K562 (cell line): ENCODE results near the gene FLOT2. TPM values are rescaled to one million over a fixed set of nuclear protein-coding genes. Genes with fewer than 3 reads are reported as not detected.

Experiments used
- ATAC-seq: fragments of 200-7000 bp; cut with Tn5 transposase; 3 replicates; pipeline ENCODE4 v1.9.1; 2020; ENCODE audit warnings: moderate library complexity
- BruUV-seq: library from RNA; stranded (reverse); fragments of 400-500 nt; replicated peaks from 2 replicates; lab custom pipeline; 2021; lab: Mats Ljungman, UMichigan
- CTCF ChIA-PET: fragments of 300-600 bp; formaldehyde crosslinking; extraction: SDS; loops from one replicate; lab custom pipeline; 2021; ENCODE audit warnings: low intra/inter-chr PET ratio; lab: Yijun Ruan, JAX
- POLR2A ChIA-PET: fragments of 300-600, 350-650 bp; sonication (Branson Sonifier 250); formaldehyde crosslinking; extraction: SDS; loops from one replicate; lab custom pipeline; 2021; ENCODE audit warnings: antibody characterized with exemption, inconsistent platforms; lab: Yijun Ruan, JAX
- DNase-seq, 4 experiments: peaks; one replicate each; pipeline versions ENCODE4 v3.0.0 to v3.0.0-alpha.2; 2011 to 2018; ENCODE audit warnings: low spot score in 3 of 4, mixed read lengths in 3 of 4; ENCODE audit errors: extremely low read depth in 1 of 4
- FAIRE-seq: peaks from 2 replicates; lab custom pipeline; 2011; peaks lifted over from hg19 to GRCh38; lab: Jason Lieb, UNC
- H2AFZ ChIP-seq: 2 replicates; pipeline ENCODE4 v1.6.0; 2011; ENCODE audit warnings: low read depth, low read length, control low read depth, inconsistent platforms
- H3K27ac ChIP-seq: fragments of 200-600 bp; 3 replicates; pipeline ENCODE4 v1.8.0; 2011; ENCODE audit warnings: low read depth, mild to moderate bottlenecking, control low read depth, inconsistent platforms, low read length, moderate library complexity, mixed read lengths; ENCODE audit errors: extremely low read depth
- H3K27me3 ChIP-seq, 2 experiments: fragments of 300-600 bp in 1 of 2; 2 replicates in 1 of 2; 3 replicates in 1 of 2; pipeline versions ENCODE4 v1.6.0 to v1.8.0; 2011; ENCODE audit warnings: inconsistent platforms in 2 of 2, low read length in 2 of 2, mild to moderate bottlenecking in 1 of 2, mixed read lengths in 1 of 2, moderate library complexity in 1 of 2; ENCODE audit not compliant: control insufficient read depth in 2 of 2, insufficient read depth in 2 of 2
- H3K36me3 ChIP-seq: fragments of 300-600 bp; 3 replicates; pipeline ENCODE4 v1.8.0; 2011; ENCODE audit warnings: mild to moderate bottlenecking, low read length, inconsistent platforms; ENCODE audit not compliant: control insufficient read depth, insufficient read depth
- H3K4me1 ChIP-seq, 2 experiments: fragments of 200-600 bp in 1 of 2; replicated peaks in 1 of 2; 2 replicates in 1 of 2; 3 replicates in 1 of 2; pipeline versions ENCODE4 v1.5.1 to v1.8.0; 2011; ENCODE audit warnings: inconsistent platforms in 2 of 2, low read length in 2 of 2, mild to moderate bottlenecking in 1 of 2, mixed read lengths in 1 of 2, moderate library complexity in 1 of 2; ENCODE audit not compliant: control insufficient read depth in 2 of 2, insufficient read depth in 2 of 2
- H3K4me2 ChIP-seq: 2 replicates; pipeline ENCODE4 v1.6.1; 2011; ENCODE audit warnings: low read length, control low read depth, inconsistent platforms, mixed read lengths; ENCODE audit not compliant: insufficient read depth
- H3K4me3 ChIP-seq: fragments of 200-600 bp; sonication (generic), shearing (Covaris generic); 2 replicates; pipeline ENCODE4 v1.5.1; 2016; ENCODE audit warnings: control low read depth, inconsistent platforms
- H3K79me2 ChIP-seq: fragments of 200-600 bp; 3 replicates; pipeline ENCODE4 v1.8.0; 2011; ENCODE audit warnings: low read length, inconsistent platforms; ENCODE audit not compliant: control insufficient read depth, insufficient read depth
- H3K9ac ChIP-seq, 2 experiments: 2 replicates each; pipeline versions ENCODE4 v1.6.0 to v1.6.1; 2011; ENCODE audit warnings: low read depth in 2 of 2, low read length in 2 of 2, control low read depth in 1 of 2, inconsistent platforms in 1 of 2, mild to moderate bottlenecking in 1 of 2, mixed read lengths in 1 of 2; ENCODE audit not compliant: insufficient read depth in 1 of 2
- H3K9me1 ChIP-seq: one replicate; pipeline ENCODE4 v1.6.0; 2011; ENCODE audit warnings: inconsistent platforms, mild to moderate bottlenecking, low read length, moderate library complexity; ENCODE audit not compliant: control insufficient read depth, insufficient read depth
- H3K9me3 ChIP-seq: replicated peaks from 2 replicates; pipeline ENCODE4 v1.5.1; 2011; ENCODE audit warnings: low read depth, low read length, inconsistent platforms; ENCODE audit not compliant: control insufficient read depth, insufficient read depth
- H4K20me1 ChIP-seq: replicated peaks from 2 replicates; pipeline ENCODE4 v1.6.1; 2011; ENCODE audit warnings: low read length, inconsistent platforms, mixed read lengths; ENCODE audit not compliant: control insufficient read depth, insufficient read depth
- CHD2 ChIP-seq: IDR thresholded peaks from 2 replicates; pipeline ENCODE4 v1.6.1; 2011; ENCODE audit warnings: low read depth, low read length
- EGR1 ChIP-seq: fragments of 450-650 bp; conservative IDR thresholded peaks from 2 replicates; pipeline ENCODE4 v1.6.1; 2017; ENCODE audit warnings: mild to moderate bottlenecking
- GMEB1 ChIP-seq: fragments of 250-450 bp; sonication (Bioruptor Pico); IDR thresholded peaks from 2 replicates; pipeline ENCODE4 v1.4.0; 2020; ENCODE audit warnings: mild to moderate bottlenecking
- L3MBTL2 ChIP-seq: fragments of 450-650 bp; IDR thresholded peaks from 2 replicates; pipeline ENCODE4 v1.6.1; 2016; ENCODE audit warnings: mild to moderate bottlenecking, moderate library complexity
- MAFG ChIP-seq: fragments of 450-650 bp; conservative IDR thresholded peaks from 2 replicates; pipeline ENCODE4 v1.6.1; 2016; ENCODE audit warnings: missing genetic modification characterization, missing compliant biosample characterization
- MTA3 ChIP-seq: fragments of 450-650 bp; formaldehyde crosslinking; IDR thresholded peaks from 2 replicates; pipeline ENCODE4 v1.6.1; 2017; ENCODE audit warnings: mild to moderate bottlenecking, borderline replicate concordance
- NFXL1 ChIP-seq: fragments of 450-650 bp; formaldehyde crosslinking; IDR thresholded peaks from 2 replicates; pipeline ENCODE4 v1.4.0; 2021; ENCODE audit warnings: mild to moderate bottlenecking
- NR2C1 ChIP-seq, 2 experiments: fragments of 450-650 bp; IDR thresholded peaks; 2 replicates each; pipeline ENCODE4 v1.6.1; 2017; ENCODE audit warnings: mild to moderate bottlenecking in 2 of 2, antibody characterized with exemption in 1 of 2, inconsistent platforms in 1 of 2, missing compliant biosample characterization in 1 of 2, missing genetic modification characterization in 1 of 2
- NR2C2 ChIP-seq, 2 experiments: fragments of 200-800 bp in 1 of 2; sonication (Bioruptor generic) in 1 of 2; sonication (generic) in 1 of 2; formaldehyde crosslinking in 1 of 2; IDR thresholded peaks; 2 replicates each; pipeline versions ENCODE4 v1.6.1 to v1.8.0; 2016 to 2022; ENCODE audit warnings: mild to moderate bottlenecking in 1 of 2, missing compliant biosample characterization in 1 of 2, missing genetic modification characterization in 1 of 2, missing genetic modification reagents in 1 of 2
- RFX7 ChIP-seq: fragments of 250-450 bp; sonication (Bioruptor Pico); IDR thresholded peaks from 2 replicates; pipeline ENCODE4 v1.5.1; 2021; ENCODE audit warnings: mild to moderate bottlenecking
- SMAD3 ChIP-seq: fragments of 450-650 bp; formaldehyde crosslinking; conservative IDR thresholded peaks from 2 replicates; pipeline ENCODE4 v1.4.0; 2020; ENCODE audit warnings: mild to moderate bottlenecking
- SMAD4 ChIP-seq: fragments of 250-450 bp; sonication (Bioruptor Pico); conservative IDR thresholded peaks from 2 replicates; pipeline ENCODE4 v1.8.0; 2021; ENCODE audit warnings: inconsistent platforms, mild to moderate bottlenecking, moderate library complexity
- SMARCA4 ChIP-seq: fragments of 450-650 bp; IDR thresholded peaks from 2 replicates; pipeline ENCODE4 v1.6.1; 2016
- SMARCE1 ChIP-seq: fragments of 450-650 bp; IDR thresholded peaks from 2 replicates; pipeline ENCODE4 v1.7.1; 2016; ENCODE audit warnings: mild to moderate bottlenecking
- TAF1 ChIP-seq: IDR thresholded peaks from 2 replicates; pipeline ENCODE4 v1.6.1; 2011; ENCODE audit warnings: mild to moderate bottlenecking, low read length, moderate library complexity; ENCODE audit not compliant: insufficient read depth, control insufficient read depth, severe bottlenecking; ENCODE audit errors: extremely low read depth
- ZNF592 ChIP-seq: fragments of 450-650 bp; IDR thresholded peaks from 2 replicates; pipeline ENCODE4 v1.6.1; 2017; ENCODE audit warnings: antibody characterized with exemption, mild to moderate bottlenecking
- WGBS: fragments of 100-300 bp; shearing (Covaris generic); methylation state at CpG from one replicate; pipeline ENCODE4 v1.1.6; 2016; ENCODE audit warnings: low coverage, mixed read lengths; ENCODE audit not compliant: insufficient coverage; ENCODE audit errors: missing lambda C conversion rate; 5-methylcytosine and 5-hydroxymethylcytosine counted together
- in situ Hi-C: fragments of 300-500 bp; cut with MboI; formaldehyde crosslinking; loops from 4 replicates; pipeline ENCODE4 v1.15.0; 2018; ENCODE audit warnings: inconsistent platforms, mixed read lengths
- intact Hi-C: fragments of 100-400 bp; cut with micrococcal nuclease; formaldehyde crosslinking; loops from 2 replicates; pipeline ENCODE4 v1.14.2; 2022
- polyA plus RNA-seq, 8 experiments: library from polyadenylated mRNA; depleted of rRNA in 4 of 8; stranded (reverse) in 5 of 8; unstranded in 3 of 8; fragments of >200 nt; fragmentation: Nextera tagmentation in 2 of 8; fragmentation: Illumina TruSeq in 1 of 8; extraction: Ambion mirVana in 2 of 8; extraction: Trizol in 1 of 8; gene quantifications; 2 replicates each; pipeline versions ENCODE4 v1.2.1 to v1.2.3, GENCODE V29; 2011 to 2014; ENCODE audit warnings: inconsistent platforms in 1 of 8, missing spikeins in 1 of 8
- total RNA-seq, 7 experiments: library from RNA; depleted of rRNA in 6 of 7; stranded (reverse); fragments of >200 nt in 6 of 7; fragmentation: Illumina TruSeq in 2 of 7; extraction: Trizol in 2 of 7; gene quantifications; 2 replicates each; pipeline versions ENCODE4 v1.2.1 to v1.2.3, GENCODE V29; 2011 to 2021; ENCODE audit warnings: low replicate concordance in 1 of 7

Gene FLOT2
- total and polyA plus RNA-seq, 9 of the 15 experiments (the other 6 are each of a cell fraction or from before 2014, with no cell fraction given), result 17.5 to 138 (median 41.7) TPM

- Histone ChIP-seq H3K27ac (peak overlapping the region; percentile 74), H3K36me3 (no peaks in the 10 kb centered on the region), H3K79me2 (peaks cover 5% of the 10 kb centered on the region; the same call in 1 of the 3 replicates), H3K4me3 (no peak overlapping the region), H3K27me3 (no peaks in the 10 kb centered on the region), H3K9me3 (no peaks in the 10 kb centered on the region), H3K9me1 (no peaks in the 10 kb centered on the region), H2AFZ (peak overlapping the region; percentile 98), H3K9ac (peak overlapping the region; percentile 18 to 57; a peak in 3 of 4 replicates), H4K20me1 (no peaks in the 10 kb centered on the region), H3K4me2 (peak overlapping the region; percentile 17; the same call in 1 of the 2 replicates), H3K4me1 (peaks cover 61 to 62% of the 10 kb centered on the region in 2 experiments)
- FAIRE-seq (no peak), DNase-seq (peak in 1 of 4 experiments; percentile 59), ATAC-seq (peak; percentile 35)
- ChIA-PET POLR2A (interaction anchor here (0.5 to 3.7 kb wide), 14 partner anchors 10 to 219 kb away, joined by 3 to 49 read pairs (median 3); no protein-coding TSS in a partner anchor), CTCF (no interaction called here)
- intact Hi-C loops, result no loop called here
- 48% methylated on average over 6 of the region's 6 CpGs for WGBS
- BruUV-seq, result no TSS peak
- in situ Hi-C loops, result no loop called here
- TF ChIP-seq MAFG (tag) (0 out of 2 replicates have a peak, but pooled peaks have one; percentile 11), SMAD4 (peak; percentile 56; the same call in 1 of the 2 replicates), NR2C1 (IDR thresholded peaks at IDR 0.05) (0 out of 2 replicates have a peak, but pooled peaks have one; percentile 22), NR2C1 (tag; IDR thresholded peaks at IDR 0.05) (no peak), MTA3 (0 out of 2 replicates have a peak, but pooled peaks have one; percentile 41), NFXL1 (CRISPR knock-in tag) (no peak), L3MBTL2 (peak; percentile 50), GMEB1 (CRISPR knock-in tag) (no peak), TAF1 (peak; percentile 9), CHD2 (no peak), EGR1 (peak; percentile 27; the same call in 1 of the 2 replicates), SMARCA4 (peak; percentile 35; the same call in 1 of the 2 replicates), SMAD3 (CRISPR knock-in tag) (no peak), SMARCE1 (0 out of 2 replicates have a peak, but pooled peaks have one; percentile 20), NR2C2 (CRISPR knock-in tag; IDR thresholded peaks at IDR 0.05) (no peak), NR2C2 (tag; IDR thresholded peaks at IDR 0.05) (peak; percentile 45; the same call in 1 of the 2 replicates), RFX7 (no peak), ZNF592 (peak; percentile 92)
These were observed 26.4 kb downstream of the FLOT2 start for GRCh38 chr17:28871056-28871579.
